ENCODE results near the gene CCDC63. TPM values are rescaled to one million over a fixed set of nuclear protein-coding genes. Genes with fewer than 3 reads are reported as not detected.

The CCDC63 gene
- total and polyA plus RNA-seq, 2 of the 13 experiments (the other 11 are each of a cell fraction or from before 2014, with no cell fraction given): not detected

- no peak for TF ChIP-seq ATF6 (CRISPR knock-in tag; conservative IDR thresholded peaks at IDR 0.05)
- no peak for TF ChIP-seq ZNF556 (CRISPR knock-in tag; IDR thresholded peaks at IDR 0.05; ENCODE audit: borderline replicate concordance)
Measured at GRCh38 chr12:110916295-110916875, 69.6 kb downstream of the CCDC63 start (continued).

- FAIRE-seq (no peak), DNase-seq (ENCODE audit: low spot score) (peak; percentile 35), ATAC-seq (no peak)
- peaks cover 0 to 41% of the 10 kb centered on the region in 2 experiments; a peak in 4 of 5 replicates for H3K27me3 ChIP-seq (ENCODE audit: control insufficient read depth in 1 of 2, insufficient read depth in 2 of 2, low read length in 2 of 2)
- no peaks in the 10 kb centered on the region for H4K20me1 ChIP-seq (ENCODE audit: insufficient read depth, low read length)
- no peaks in the 10 kb centered on the region for H3K36me3 ChIP-seq (replicated peaks in 1 of 2; ENCODE audit: control insufficient read depth in 1 of 2, insufficient read depth in 2 of 2, low read length in 2 of 2)
- intact Hi-C loops (cut with micrococcal nuclease; ENCODE audit: unreplicated experiment) (no loop called here), in situ Hi-C loops (cut with HindIII; ENCODE audit: extremely low pct_ligation_motif_present, low pct_unique_long_range_greater_than_20kb) (no loop called here)
- no TSS peak for BruUV-seq (replicated peaks)
- no peak overlapping the region for H3K9ac ChIP-seq (ENCODE audit: insufficient read depth, low read depth, low read length)
- no peaks in the 10 kb centered on the region for H3K4me1 ChIP-seq (ENCODE audit: insufficient read depth, low read length)
- no peak overlapping the region for H3K4me2 ChIP-seq (ENCODE audit: low read depth, low read length)
- 4% methylated on average over 5 of the region's 5 CpGs for WGBS (ENCODE audit: low lambda C conversion rate)
- TF ChIP-seq MYNN (CRISPR knock-in tag; IDR thresholded peaks at IDR 0.05; ENCODE audit: low read depth) (no peak), ZNF564 (CRISPR knock-in tag; IDR thresholded peaks at IDR 0.05) (no peak), XBP1 (CRISPR knock-in tag; IDR thresholded peaks at IDR 0.05) (no peak), SMARCE1 (IDR thresholded peaks at IDR 0.05; ENCODE audit: borderline replicate concordance) (no peak), ZNF775 (CRISPR knock-in tag; IDR thresholded peaks at IDR 0.05; ENCODE audit: borderline replicate concordance) (no peak)
- H2AFZ ChIP-seq (ENCODE audit: low read length): no peak overlapping the region
- no peak overlapping the region for H3K4me3 ChIP-seq (replicated peaks in 1 of 3; ENCODE audit: insufficient read depth in 1 of 3, low read depth in 2 of 3, low read length in 3 of 3)
- H3K79me2 ChIP-seq (ENCODE audit: insufficient read depth, low read length): no peaks in the 10 kb centered on the region
- H3K9me3 ChIP-seq (ENCODE audit: low read length): no peaks in the 10 kb centered on the region
- ChIA-PET POLR2A (no interaction called here), CTCF (ENCODE audit: low intra/inter-chr PET ratio, low total read pairs) (no interaction called here)
- no peak overlapping the region for H3K27ac ChIP-seq (ENCODE audit: extremely low read length, insufficient read depth, low read length)
Measured at GRCh38 chr12:110917467-110917866, 70.7 kb downstream of the CCDC63 start.

Data from HepG2 (cell line).